ENCODE measurements around the gene ISCU.

The ISCU gene

GRCh38 chr12:108517288-108518100 is 44.9 kb upstream of the ISCU start:
- H3K4me3 ChIP-seq (replicated peaks; ENCODE audit: low read depth, low read length) = no peak overlapping the region
- no peak for DNase-seq (ENCODE audit: low read depth)
- no peak for TF ChIP-seq CTCF (IDR thresholded peaks at IDR 0.05; ENCODE audit: low read length, missing control alignments)

GRCh38 chr12:108518101-108518715 is 44.2 kb upstream of the ISCU start:
- no peak overlapping the region for H3K4me3 ChIP-seq (replicated peaks; ENCODE audit: low read depth, low read length)
- DNase-seq (ENCODE audit: low read depth) = no peak
- TF ChIP-seq CTCF (IDR thresholded peaks at IDR 0.05; ENCODE audit: low read length, missing control alignments) = no peak

DNA sequence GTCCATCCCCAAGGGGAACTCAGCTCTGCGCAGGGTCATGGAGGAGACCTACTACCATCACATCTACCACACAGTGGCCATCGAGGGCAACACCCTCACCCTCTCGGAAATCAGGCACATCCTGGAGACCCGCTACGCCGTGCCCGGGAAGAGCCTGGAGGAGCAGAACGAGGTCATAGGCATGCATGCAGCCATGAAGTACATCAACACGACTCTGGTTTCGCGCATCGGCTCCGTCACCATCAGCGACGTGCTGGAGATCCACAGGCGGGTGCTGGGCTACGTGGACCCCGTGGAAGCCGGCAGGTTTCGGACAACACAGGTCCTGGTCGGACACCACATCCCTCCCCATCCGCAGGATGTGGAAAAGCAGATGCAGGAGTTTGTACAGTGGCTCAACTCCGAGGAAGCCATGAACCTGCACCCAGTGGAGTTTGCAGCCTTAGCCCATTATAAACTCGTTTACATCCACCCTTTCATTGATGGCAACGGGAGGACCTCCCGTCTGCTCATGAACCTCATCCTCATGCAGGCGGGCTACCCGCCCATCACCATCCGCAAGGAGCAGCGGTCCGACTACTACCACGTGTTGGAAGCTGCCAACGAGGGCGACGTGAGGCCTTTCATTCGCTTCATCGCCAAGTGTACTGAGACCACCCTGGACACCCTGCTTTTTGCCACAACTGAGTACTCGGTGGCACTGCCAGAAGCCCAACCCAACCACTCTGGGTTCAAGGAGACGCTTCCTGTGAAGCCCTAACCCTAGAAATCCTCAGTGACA is 43.5 kb upstream of the ISCU start:
- no peak for TF ChIP-seq CTCF (IDR thresholded peaks at IDR 0.05; ENCODE audit: low read length, missing control alignments)
- no peak for DNase-seq (ENCODE audit: low read depth)

DNA sequence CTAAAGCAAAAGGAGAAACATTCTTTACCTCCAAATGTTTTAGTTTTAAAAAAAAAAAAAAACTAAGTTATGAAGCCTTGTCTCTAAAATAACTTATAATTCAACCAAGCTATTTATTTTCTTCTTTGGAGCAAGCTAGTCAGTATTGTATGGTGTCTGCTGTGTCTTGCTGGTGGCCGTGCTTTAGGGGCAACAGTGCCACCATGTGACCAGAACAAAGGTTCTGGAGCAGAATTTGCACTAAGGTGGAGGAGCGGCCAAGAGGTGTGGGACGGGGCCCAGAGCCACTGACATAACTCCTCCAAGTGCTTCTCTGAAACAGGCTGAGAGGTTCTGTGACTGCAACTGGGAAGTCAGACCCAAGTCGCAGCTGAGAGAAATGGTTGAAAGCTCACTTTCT is 42.8 kb upstream of the ISCU start:
- no peak for DNase-seq (ENCODE audit: low read depth)
- no peak for TF ChIP-seq CTCF (IDR thresholded peaks at IDR 0.05; ENCODE audit: low read length, missing control alignments)
- H3K4me3 ChIP-seq (replicated peaks; ENCODE audit: low read depth, low read length) = no peak overlapping the region

More for the DNA sequence above, 43.5 kb upstream of the ISCU start:
- no peak overlapping the region for H3K4me3 ChIP-seq (replicated peaks; ENCODE audit: low read depth, low read length)

DNA sequence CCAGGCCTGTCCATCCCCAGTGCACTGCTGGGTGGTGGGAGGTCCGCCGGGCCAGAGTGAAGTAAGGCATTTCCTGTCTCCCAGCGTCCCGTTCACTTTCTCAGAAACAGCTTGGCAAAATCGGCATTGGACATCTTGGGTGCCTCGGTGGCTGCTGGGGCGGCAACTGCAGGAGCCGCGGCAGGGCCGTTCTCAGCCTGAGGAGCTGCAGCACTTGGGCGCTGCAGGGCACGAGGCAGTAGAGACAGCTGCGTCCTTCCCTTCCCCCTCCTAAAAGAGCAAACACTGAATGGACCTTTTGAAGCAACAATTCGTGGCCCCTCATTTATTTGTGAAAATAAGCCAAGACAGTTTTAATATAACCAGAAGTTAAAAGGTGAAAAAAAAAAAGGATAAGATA is 39.0 kb upstream of the ISCU start:
- no peak overlapping the region for H3K4me3 ChIP-seq (replicated peaks; ENCODE audit: low read depth, low read length)
- TF ChIP-seq CTCF (IDR thresholded peaks at IDR 0.05; ENCODE audit: low read length, missing control alignments) = no peak
- DNase-seq (ENCODE audit: low read depth) = no peak

- DNase-seq (ENCODE audit: low read depth) = no peak
- H3K4me3 ChIP-seq (replicated peaks; ENCODE audit: low read depth, low read length) = no peak overlapping the region
- TF ChIP-seq CTCF (IDR thresholded peaks at IDR 0.05; ENCODE audit: low read length, missing control alignments) = no peak
Observed at GRCh38 chr12:108525681-108526080, 36.7 kb upstream of the ISCU start.
